Activated T-cell treated with anti-CD3 and anti-CD28 coated beads for 1 hour (primary cell): Measurements from ENCODE around the gene GABRB3.

Experiments
- DNase-seq: peaks from one replicate; pipeline ENCODE4 v3.0.0-alpha.2; 2020; ENCODE audit warnings: low read depth

The GABRB3 gene

GRCh38 chr15:26772154-26773066, at the start of gene GABRB3:
GABRB3 (minus strand) TSS chr15:26773066.
- no peak for DNase-seq

- DNase-seq = no peak
Observed at GRCh38 chr15:26807517-26808427, 34.9 kb upstream of the GABRB3 start.

- DNase-seq = no peak
Observed at GRCh38 chr15:26806574-26806973, 33.7 kb upstream of the GABRB3 start.

- DNase-seq = no peak
Observed at GRCh38 chr15:26806151-26806550, 33.3 kb upstream of the GABRB3 start.

GRCh38 chr15:26805470-26805869, 32.6 kb upstream of the GABRB3 start:
- no peak for DNase-seq

- no peak for DNase-seq
Observed at GRCh38 chr15:26804063-26804804, 31.4 kb upstream of the GABRB3 start.

- no peak for DNase-seq
Observed at GRCh38 chr15:26790118-26790517, 17.3 kb upstream of the GABRB3 start.

- no peak for DNase-seq
Observed at GRCh38 chr15:26781816-26782215, 8.9 kb upstream of the GABRB3 start.

GRCh38 chr15:26773917-26774316, 1.1 kb upstream of the GABRB3 start:
- DNase-seq = no peak

GRCh38 chr15:26773067-26773877, 406 bp upstream of the GABRB3 start:
- no peak for DNase-seq

- no peak for DNase-seq
Observed at GRCh38 chr15:26771578-26772153, 1.2 kb downstream of the GABRB3 start.

- DNase-seq = no peak
Observed at GRCh38 chr15:26771168-26771567, 1.7 kb downstream of the GABRB3 start.

- no peak for DNase-seq
Observed at GRCh38 chr15:26767169-26767670, 5.6 kb downstream of the GABRB3 start.

GRCh38 chr15:26766262-26766661, 6.6 kb downstream of the GABRB3 start:
- DNase-seq = no peak

- no peak for DNase-seq
Observed at GRCh38 chr15:26759986-26760385, 12.9 kb downstream of the GABRB3 start.

GRCh38 chr15:26758079-26758478, 14.8 kb downstream of the GABRB3 start:
- DNase-seq = no peak

GRCh38 chr15:26757141-26757540, 15.7 kb downstream of the GABRB3 start:
- no peak for DNase-seq

- DNase-seq = no peak
Observed at GRCh38 chr15:26744894-26745293, 28.0 kb downstream of the GABRB3 start.

- no peak for DNase-seq
Observed at GRCh38 chr15:26739791-26740190, 33.1 kb downstream of the GABRB3 start.

GRCh38 chr15:26738996-26739395, 33.9 kb downstream of the GABRB3 start:
- no peak for DNase-seq
